Measurements from ENCODE around the gene GABBR1. TPM values are rescaled to one million over a fixed set of nuclear protein-coding genes. Genes with fewer than 3 reads are reported as not detected.

GABBR1 gene
- total RNA-seq, 2 experiments from 2014 or later, result 9.6 to 11.3 TPM

DNA sequence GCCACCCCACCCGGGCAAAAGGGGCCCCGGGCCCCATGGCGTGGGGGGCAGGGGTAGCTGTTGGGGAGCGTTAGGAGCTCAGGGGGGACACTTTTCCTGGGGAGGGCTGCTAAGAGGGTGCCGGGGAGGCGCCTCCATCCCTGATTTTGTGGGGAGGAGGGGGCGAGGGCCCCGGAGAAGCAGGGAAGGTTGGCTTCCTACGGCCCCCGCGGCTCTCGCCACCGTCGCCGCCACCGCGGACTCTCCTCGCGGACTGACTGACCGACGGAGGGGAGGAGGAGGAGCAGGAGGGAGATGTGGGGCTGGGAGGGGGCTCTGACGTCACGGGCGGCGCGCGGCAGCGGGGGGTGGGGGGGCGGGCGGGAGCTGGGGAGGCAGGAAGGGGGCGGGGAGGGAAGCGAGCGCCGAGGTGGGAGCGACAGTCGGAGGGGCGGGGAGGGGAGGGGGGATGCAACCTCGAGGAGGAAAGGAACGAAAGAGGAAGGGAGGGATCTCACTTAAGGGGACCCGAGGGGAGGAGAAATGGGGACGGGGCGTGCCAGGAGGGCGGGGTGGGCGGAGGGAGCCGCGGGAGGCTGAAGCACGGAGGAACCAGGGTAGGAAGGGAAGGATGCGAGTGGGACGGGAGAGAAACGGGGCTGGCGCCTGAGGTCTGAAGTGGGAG, 5.1 kb downstream of the GABBR1 start:
- POLR2A ChIA-PET, result interaction anchor here (0.6 kb wide), 1 partner anchor 905 kb away, joined by 5 read pairs; no protein-coding TSS in a partner anchor
- CTCF ChIA-PET, result interaction anchor here (0.7 to 3.0 kb wide), 5 partner anchors 14 to 26 kb away, joined by 3 to 15 read pairs (median 3); no protein-coding TSS in a partner anchor

- CTCF ChIA-PET, result interaction anchor here (0.7 to 2.2 kb wide), 3 partner anchors 13 to 27 kb away, joined by 3 to 4 read pairs (median 3); no protein-coding TSS in a partner anchor
- POLR2A ChIA-PET, result interaction anchor here (0.6 kb wide), 1 partner anchor 905 kb away, joined by 5 read pairs; no protein-coding TSS in a partner anchor
These were observed 5.8 kb downstream of the GABBR1 start for GRCh38 chr6:29626948-29627754.

DNA sequence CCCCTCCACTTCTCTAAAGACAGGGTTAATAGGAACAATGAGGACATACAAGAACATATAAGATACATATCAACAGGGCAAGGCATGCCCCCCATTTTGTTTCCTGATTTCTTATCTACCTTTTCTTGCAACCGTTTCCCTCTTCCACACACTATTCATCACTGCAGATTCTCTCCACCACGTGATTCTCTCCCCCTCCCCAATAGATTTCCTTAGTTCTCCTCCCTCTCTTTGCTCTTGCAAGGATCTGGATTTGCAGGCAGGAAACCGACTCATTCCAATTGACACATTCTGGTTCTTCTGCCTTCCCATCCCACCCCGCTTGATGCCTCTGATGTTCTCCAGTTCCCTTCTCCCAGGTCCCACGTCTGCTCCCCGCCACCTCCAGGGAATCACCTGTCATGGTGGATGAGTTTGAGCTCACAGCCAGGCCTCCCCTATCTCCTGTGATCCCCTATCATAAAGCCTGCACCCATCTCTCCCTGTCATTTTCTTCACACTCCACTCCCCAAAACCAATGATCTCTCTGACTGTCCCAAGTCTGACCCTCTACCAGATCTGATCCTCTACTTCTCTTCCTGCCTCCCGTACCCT, 7.5 kb downstream of the GABBR1 start:
- ChIA-PET POLR2A (no interaction called here), CTCF (interaction anchor here (1.0 kb wide), 1 partner anchor 26 kb away, joined by 3 read pairs; no protein-coding TSS in a partner anchor)

DNA sequence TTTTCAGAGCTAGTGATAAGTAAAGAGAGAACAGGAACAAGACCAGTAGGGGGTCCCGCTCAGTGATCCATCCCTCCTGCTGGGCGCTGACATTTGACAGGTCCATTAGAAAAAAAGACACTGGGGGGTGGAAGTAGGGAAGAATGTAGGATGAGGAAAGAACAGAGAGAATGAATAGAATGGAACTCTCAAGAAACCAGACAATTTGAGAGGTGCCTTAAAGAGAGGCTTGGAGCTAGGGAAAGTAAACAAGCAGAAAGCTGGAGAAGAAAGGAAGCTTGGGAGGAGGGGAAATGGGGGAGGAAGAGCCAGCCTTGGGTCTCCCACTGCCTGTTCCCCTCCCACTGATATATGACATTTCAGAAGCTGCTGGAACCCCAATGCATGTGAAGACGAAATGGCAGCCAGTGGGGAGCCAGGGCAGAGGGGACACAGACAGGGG, 8.4 kb downstream of the GABBR1 start:
- CTCF ChIA-PET, result interaction anchor here (1.2 kb wide), 1 partner anchor 29 kb away, joined by 3 read pairs; no protein-coding TSS in a partner anchor
- POLR2A ChIA-PET, result no interaction called here

DNA sequence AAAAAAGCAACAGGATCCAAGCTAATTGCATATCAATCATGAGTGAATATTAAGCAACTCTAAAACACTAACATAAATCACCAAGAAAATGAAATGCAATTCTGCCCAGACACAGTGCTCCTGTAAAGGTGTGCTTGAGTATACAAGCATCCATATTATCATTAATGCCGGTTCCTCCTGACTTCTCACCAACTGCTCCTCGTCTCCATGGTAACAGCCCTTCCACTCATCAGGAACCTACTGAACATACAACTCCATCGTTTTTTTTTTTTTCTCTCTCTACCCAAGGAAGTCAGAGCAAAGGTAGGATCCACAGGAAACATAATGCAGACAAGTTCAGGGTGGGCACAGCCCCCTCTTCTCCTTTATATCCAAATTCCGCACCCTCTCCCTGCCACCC, 12.4 kb downstream of the GABBR1 start:
- POLR2A ChIA-PET, result no interaction called here
- CTCF ChIA-PET, result no interaction called here

- ChIA-PET CTCF (no interaction called here), POLR2A (no interaction called here)
These were observed 13.3 kb downstream of the GABBR1 start for GRCh38 chr6:29619578-29620160.

- CTCF ChIA-PET, result no interaction called here
These were observed 15.0 kb downstream of the GABBR1 start for GRCh38 chr6:29617782-29618554.

GRCh38 chr6:29611426-29611825, 21.6 kb downstream of the GABBR1 start:
- POLR2A ChIA-PET, result no interaction called here
- CTCF ChIA-PET, result interaction anchor here (1.4 kb wide), 1 partner anchor 17 kb away, joined by 3 read pairs; no protein-coding TSS in a partner anchor

More at GRCh38 chr6:29617782-29618554, 15.0 kb downstream of the GABBR1 start:
- POLR2A ChIA-PET, result no interaction called here

GRCh38 chr6:29610540-29610939, 22.4 kb downstream of the GABBR1 start:
- CTCF ChIA-PET, result interaction anchor here (1.4 kb wide), 1 partner anchor 18 kb away, joined by 3 read pairs; no protein-coding TSS in a partner anchor
- POLR2A ChIA-PET, result no interaction called here

- ChIA-PET CTCF (no interaction called here), POLR2A (no interaction called here)
These were observed 24.9 kb downstream of the GABBR1 start for GRCh38 chr6:29608131-29608530.

DNA sequence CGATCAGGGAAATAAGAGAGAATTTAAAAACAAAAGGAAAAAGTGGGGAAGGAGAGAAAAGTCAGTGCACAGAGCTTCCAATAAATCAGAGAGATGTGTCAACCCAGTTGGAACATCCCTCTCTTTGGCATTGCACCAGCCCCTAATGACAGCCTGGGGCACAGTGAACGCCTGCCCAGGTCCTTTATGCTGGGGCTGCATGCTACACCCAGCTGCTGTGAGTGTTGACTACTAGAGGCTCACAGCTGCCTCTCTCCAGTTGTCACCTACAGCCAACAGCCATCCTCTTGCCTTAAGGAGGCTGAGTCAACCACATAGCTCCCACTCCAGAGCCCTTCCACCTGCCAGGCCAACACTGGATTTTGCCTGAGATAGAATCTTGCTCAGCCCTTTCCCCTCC, 29.1 kb downstream of the GABBR1 start:
- CTCF ChIA-PET, result no interaction called here
- POLR2A ChIA-PET, result no interaction called here

GRCh38 chr6:29603456-29603855, 29.5 kb downstream of the GABBR1 start:
- CTCF ChIA-PET, result no interaction called here

DNA sequence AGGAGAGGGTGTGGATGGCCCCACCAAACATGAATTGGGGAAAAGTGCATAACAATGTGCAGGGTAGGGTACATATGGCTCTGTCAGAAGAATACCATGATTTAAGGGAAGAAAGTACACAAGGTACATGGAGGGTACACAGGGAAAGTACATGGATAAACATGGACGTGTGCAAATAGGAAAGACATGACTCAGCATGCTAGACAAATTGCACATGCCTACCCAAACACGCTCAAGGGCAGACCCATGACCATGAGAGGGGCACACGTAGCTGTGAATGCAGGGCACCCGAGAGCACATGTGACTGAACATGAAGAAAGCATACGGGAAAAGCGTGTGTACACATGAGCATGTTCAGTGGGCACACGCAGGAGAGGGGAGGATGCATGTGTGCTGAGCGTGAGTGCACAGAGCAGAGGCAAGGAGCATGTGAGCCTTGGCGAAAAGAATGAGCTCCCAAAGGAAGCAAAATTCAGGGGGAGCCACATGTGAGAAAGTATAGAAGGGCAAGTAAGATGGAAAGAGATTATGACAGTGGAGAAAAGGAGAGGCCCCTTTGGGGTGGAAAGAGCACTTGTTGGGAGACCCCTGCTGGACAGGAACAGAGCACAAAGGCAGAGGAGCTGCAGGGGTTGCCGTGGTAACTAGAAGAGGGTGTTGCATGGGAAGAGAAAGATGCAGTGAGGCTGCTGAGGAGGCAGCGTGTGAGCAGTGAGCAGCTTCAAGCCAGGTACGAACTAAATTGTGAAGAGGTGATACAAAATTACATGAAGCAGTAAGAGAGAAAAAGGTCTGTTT, 30.2 kb downstream of the GABBR1 start:
- POLR2A ChIA-PET, result no interaction called here
- CTCF ChIA-PET, result no interaction called here

More at GRCh38 chr6:29603456-29603855, 29.5 kb downstream of the GABBR1 start:
- POLR2A ChIA-PET, result no interaction called here

GRCh38 chr6:29598172-29598747, 34.7 kb downstream of the GABBR1 start:
- ChIA-PET CTCF (interaction anchor here (0.6 to 1.6 kb wide), 2 partner anchors 9 to 1343 kb away, joined by 3 read pairs; no protein-coding TSS in a partner anchor), POLR2A (no interaction called here)

DNA sequence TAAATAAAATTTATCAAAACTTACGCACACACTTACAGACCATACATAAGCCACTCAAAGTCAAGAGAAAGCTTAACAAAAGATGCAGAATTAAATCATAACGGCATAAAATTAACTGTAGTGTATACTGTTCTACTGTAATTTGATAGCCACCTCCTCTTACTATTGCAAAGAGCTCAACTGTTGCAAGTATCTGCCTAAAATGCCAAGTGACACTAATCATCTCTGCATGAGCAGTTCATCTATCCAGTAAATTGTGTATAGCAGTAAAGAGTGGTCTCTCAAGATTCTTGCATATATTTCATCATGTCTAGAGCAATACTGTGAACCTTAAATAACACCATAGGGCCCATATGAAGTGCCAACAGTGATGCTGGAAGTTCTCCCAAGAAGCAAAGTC, 35.8 kb downstream of the GABBR1 start:
- ChIA-PET CTCF (interaction anchor here (1.6 kb wide), 1 partner anchor 8 kb away, joined by 3 read pairs; no protein-coding TSS in a partner anchor), POLR2A (interaction anchor here (0.6 to 0.7 kb wide), 2 partner anchors 53 to 691 kb away, joined by 3 to 4 read pairs; no protein-coding TSS in a partner anchor)

DNA sequence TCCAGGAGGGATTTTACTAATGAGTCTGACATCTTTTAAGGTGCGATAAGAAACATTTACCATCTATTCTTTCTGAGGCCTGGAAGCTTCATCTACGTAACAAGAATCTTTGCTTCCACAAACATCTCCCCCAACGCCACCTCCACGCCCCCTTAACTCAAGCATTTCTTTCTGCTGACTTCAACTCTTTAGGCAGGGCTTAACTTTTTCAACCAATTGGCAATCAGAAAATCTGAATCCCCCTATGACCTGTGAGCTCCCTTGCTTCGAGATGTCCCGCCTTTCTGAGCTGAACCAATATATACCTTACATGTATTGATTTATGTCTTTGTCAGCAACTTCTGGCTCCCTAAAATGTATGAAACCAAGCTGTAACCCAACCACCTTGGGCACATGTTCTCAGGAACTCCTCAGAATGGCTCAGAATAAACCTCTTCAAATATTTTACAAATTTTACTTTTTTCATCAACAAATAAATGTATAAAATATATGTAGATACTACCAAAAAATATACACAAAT, 36.5 kb downstream of the GABBR1 start:
- POLR2A ChIA-PET, result interaction anchor here (0.6 kb wide), 1 partner anchor 52 kb away, joined by 4 read pairs; no protein-coding TSS in a partner anchor
- CTCF ChIA-PET, result no interaction called here

DNA sequence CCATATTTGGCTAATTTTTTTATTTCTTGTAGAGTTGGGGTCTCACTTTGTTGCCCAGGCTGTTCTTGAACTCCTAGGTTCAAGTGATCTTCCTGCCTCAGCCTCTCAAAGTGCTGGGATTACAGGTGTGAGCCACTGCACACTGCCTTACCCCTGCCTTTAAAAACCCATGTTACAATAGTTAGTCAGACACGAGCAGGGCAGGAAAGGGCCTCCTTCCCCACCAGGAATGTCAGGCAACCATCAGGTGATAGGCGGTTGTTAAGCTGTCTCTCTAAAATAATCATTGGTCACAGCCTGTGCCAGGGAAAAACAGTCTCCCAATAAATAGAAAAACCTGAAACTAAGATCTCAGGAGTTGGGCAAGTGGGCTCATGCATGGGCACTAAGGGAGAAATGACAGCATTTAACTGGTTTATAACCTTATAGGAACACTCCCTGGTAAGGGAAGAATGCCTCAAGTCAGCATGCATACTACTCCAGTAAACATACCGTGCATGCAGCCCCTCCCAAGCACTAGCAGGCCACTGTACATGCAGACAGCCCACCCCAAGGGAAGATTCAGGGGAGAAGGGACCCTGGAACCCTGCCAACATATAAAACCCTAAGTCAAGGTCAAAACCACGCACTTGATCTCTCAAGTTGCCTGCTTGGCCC, 39.7 kb downstream of the GABBR1 start:
- ChIA-PET POLR2A (no interaction called here), CTCF (no interaction called here)

Data from activated CD8-positive, alpha-beta memory T cell treated with anti-CD3 and anti-CD28 coated beads for 36 hours (primary cell).